Hypothalamus (tissue), 51 donors: ENCODE results near the gene STAB2.
A peak's percentile ranks its signal among the peaks of the same experiment; 100 is the strongest.

Experiments used
- DNase-seq, 51 donors: peaks; one replicate each; lab custom pipeline; 2025; lab: John Stamatoyannopoulos, UW

The STAB2 gene

DNA sequence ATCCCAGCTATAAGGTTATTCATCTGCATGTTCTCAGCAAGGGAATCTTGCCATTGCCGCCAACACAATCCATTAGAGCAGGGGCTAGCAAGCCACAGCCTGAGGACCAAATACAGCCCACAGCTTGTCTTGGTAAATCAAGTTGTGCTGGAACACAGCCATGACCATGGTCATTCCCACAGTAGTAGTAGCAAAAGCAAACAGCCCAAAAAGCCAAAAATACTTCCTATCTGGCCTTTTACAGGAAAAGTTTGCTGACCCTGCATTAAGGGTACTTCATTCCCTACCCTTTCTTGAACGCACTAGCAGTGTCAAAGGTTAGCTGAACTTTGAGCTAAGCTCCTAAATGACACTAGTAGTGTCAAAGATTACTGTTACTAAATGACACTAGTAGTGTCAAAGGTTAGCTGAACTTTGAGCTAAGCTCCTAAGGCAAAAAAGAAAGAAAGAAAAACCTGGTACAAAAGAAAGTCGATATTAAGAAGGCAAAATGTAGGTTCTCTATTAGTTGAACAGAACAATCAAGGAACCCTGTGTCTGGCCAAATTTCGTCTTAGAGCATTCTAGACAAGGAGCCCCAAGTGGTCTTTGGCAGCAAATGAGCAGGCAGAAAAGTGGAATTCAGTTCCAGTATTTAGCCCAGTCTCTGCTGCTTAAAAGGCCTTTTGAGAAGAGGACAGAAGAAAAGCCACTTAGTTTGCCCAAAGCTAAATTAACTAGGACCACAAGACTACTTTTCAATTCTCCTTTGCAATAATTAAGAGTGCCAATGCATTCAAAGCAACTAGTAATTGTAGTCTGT is 186.2 kb downstream of the STAB2 start:
- DNase-seq, result peak in 9 of 51 donors; percentile 3 to 52 (median 11)

DNA sequence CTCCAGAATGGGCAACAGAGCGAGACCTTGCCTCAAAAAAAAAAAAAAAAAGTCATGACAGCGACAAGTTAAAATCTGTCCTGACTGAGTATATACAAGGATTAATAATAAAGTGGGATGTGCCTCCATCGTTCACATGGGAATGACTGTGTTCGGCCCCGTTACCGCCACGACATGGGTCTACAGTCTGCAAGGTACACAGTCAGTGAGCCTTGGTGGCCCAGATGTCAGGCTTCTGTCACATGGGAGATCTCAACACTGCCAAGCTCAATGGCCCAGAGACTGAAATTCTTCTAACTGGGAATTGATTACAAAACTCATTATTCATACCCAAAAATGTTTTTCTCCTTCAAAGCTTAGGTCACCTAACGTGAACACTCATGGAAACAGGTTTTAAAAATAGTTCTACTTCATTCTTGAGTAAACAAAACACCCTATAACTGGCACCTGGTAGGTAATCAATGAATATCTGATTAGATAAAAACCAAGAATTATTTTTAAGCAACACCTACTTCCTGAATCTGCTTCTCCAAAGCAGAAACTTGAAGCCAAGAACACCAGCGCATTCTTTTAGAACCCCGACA is 188.0 kb downstream of the STAB2 start:
- DNase-seq, result no peak

DNA sequence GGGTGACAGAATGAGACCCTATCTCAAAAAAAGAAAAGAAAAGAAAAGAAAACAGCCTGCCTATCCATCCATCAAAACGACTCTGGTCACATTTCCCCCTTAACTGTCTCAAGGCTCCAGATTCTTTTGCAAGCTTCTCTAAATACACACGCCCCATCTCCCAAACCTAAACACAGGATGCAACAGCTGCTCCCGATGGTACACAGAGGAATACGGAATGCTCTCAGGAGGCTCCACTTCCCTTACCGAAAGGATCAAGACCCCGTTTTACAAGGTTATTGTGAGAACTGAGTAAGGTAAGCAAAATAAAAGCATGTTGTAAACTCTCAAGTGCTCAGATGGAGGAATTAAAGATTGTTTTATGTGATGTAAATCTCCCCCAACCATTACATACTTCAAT is 191.7 kb downstream of the STAB2 start:
- no peak for DNase-seq

DNA sequence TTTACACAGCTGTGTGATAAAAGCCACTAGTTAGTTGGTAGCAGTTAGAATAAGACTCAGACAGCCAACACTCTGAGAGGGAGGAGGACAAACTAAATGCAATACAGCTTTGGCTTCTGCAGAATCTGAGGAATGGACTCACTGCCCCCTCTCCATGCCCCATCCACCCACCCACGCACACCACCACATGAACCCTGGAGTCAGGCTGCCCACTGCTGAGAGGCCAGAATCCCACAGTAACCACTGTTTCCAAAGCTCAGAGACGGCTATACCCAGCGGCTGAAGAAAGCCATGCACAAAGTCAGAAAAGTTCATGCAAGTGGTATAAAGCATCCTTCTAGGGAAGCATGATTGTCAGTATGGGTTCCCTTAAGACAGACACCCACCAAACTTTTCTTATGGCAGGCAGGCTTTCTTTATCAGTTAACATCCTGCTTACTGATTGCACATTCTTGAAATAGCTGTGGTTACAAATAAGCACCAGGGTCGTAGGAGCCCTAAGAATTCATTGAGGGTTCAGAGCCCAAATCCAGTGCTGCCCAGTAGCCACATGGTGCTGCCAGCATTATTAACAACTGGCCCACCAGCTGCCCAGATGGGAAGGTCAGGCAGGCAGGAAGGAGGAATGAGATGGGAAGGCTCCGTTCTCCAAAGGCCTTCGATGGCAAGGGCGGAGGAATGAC is 192.5 kb downstream of the STAB2 start:
- no peak for DNase-seq

DNA sequence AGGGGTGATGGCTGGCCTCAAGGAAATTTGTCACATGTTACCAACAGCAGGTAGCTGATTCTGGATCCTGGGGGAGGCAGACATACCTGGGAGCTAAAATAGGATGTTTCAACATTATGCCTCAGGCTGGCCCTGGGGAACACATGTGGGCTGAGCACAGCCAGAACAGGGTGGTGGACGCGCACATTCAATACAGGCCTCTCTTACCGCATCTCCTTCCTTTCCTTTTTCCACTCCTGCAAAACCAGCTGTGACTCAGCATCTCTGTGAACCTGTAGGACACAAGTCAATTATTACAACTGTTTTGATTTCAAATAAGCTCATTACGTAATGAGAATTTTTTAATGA is 193.0 kb downstream of the STAB2 start:
- DNase-seq, result no peak

DNA sequence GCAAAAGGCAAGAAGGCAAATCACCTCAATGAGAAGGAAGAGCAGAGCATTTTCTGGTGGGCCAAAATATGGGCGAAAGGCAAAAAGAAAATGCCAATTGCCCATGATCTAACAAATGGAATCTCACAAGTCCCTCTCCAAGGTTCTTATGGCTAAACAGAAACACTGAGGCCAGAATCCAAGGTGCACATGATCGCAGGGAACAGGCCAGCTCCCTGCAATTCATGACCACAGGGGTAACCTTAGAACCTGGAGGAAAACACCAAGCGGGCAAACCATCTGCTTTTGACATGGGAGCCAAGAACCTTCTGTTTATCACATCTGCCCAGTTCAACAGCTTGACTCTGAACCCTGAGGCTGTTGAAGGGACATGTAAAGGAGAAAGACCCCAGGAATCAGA is 193.9 kb downstream of the STAB2 start:
- DNase-seq, result no peak

DNA sequence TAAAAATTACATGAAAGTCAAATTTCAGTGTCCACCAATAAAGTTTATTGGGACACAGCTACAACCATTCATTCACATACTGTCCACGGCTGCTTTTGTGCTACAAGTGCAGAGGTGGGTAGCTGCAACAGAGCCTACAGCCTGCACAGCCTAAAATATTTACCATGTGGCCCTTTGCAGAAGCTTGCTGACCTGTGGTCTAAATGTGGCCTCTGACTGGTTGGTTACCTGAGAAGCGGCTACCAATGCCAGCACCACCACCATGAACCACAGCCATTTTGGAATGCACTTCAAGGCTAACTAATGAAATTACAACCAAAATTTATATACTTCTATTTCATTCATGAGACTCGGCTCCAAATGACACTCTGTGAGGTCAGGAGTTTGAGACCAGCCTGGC is 195.3 kb downstream of the STAB2 start:
- DNase-seq, result no peak

DNA sequence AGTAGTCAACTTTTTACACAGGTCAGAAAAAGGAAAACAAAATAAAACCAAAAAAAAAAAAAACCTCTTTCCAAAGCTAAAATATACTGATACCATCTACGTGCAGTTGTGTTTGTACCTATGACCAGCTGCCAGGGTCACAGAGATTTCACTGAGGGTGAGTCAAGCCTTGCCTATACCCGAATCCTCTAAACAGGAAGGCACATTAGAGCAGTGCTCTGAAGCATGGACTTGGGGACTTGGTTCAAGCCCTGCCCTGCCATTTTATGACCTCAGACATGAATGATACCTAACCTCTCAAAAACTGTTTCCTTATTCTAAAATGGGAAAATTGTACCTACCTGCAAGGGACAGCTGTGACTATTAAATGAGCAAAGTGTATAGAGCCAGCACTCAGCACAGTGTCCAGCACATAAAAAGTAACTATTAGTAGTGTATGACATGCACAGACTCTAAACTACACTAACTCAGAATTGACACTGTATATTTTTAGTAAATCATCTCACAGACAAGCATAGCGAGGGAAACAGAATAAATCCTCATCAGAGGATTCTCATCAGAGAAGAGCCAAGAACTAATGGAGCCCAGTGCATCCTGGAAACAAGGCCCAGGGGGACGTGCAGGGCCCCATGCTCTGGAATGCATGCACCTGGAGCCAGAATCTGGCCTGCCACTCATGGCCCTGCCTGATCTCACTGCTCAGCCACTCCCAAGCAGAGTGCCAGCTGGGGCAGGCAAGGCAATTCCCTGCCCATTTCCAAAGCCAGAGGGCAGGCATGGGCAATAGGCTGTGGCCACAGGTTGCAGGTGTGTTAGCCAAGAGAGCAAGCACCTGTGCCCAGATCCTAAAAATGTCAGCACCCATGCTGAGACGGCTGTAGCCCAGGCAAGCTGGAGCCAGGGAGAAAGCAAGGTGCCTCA is 196.9 kb downstream of the STAB2 start:
- no peak for DNase-seq

DNA sequence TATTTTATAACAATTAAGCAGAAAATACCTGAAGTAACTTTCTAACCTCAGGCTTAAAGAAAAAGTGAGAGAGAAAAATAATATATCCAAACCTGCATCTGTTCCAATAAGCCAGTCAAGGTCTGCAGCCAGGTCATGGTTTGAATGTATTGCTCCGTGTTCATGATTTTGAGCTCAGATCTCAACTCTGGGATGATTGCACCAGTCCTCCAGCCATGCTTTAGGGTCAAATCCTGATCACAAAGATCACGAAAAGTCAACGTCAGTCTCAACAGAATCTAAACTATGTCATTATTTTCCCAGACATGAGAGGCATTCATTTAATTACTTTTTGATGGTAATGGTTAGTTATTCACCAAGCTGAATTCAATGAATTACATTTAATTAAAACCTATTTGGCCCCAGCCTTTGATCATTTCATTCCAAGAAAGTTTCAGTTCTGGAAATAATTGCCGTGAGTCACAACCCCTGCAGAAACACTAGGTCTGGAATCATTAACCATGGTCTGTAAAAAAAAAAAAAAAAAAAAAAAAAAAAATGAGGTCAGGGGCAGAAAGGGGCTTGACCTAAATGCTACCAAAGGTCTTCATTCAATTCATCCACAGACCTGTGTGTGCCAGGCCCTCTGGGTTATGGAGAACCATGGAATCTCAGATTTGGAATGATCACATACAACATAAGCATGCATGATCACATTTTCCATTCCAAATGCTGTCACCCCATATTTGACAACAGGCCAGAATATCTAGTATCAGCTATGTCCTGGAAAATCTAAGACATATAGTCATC is 198.4 kb downstream of the STAB2 start:
- DNase-seq, result no peak

DNA sequence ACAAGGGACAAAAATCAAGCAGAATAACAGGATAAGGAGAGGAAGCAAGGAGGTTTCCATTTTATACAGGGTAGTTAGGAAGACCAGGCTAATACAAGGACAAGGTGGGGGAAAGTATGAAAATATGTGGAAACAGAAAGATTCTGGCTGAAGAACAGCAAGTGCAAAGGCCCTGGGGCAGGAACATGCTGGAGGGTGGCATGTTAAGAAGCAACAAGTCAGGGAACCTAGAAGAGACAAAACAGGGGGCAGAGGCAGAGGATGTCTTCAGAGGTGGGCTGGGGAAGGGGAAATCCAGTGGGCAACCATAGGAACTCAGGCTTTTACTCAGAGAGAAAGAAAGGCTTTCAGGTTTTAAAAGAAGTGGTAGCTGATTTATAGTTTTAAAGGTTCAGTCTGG is 199.1 kb downstream of the STAB2 start:
- DNase-seq, result no peak

DNA sequence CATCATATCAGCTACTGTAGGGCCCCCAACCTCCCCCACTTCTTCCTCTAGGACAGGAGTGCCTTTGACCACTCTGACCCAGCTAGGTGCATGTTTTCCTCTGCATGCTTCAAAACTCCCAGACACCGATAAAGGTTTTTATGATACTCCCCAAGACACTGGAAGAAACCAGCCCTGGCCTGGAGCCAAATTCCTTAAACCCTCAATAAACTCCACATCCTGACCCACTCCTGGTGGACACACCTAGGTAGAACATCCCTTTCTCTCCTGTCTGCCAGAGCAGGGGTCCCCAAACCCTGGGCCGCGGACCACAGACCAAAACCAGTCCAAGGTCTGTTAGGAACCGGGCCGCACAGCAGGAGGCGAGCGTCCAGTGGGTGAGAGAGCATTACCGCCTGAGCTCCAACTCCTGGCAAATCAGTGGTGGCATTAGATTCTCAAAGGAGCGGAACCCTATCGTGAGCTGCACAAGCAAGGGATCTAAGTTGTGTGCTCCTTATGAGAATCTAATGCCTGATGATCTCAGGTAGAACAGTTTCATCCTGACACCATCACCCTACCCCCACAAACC is 204.4 kb downstream of the STAB2 start:
- DNase-seq, result no peak

DNA sequence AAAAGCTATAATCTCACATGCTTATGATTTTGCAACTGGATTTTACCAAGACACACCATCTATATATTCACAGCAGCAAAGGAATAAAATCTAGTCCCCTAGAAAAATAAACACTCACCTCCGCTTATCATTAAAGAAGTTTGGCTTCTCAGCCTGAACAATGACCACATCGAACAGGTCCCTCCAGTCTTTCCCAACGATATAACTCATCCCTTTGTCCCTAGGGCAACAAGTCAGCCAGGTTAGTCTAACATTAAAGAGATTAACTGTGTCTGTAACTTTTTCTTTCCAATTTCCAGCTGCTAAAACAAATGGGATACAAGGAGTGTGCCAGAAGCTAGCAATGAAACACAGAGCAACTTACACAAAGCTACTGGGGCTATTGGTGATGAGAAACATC is 206.0 kb downstream of the STAB2 start:
- DNase-seq, result no peak

DNA sequence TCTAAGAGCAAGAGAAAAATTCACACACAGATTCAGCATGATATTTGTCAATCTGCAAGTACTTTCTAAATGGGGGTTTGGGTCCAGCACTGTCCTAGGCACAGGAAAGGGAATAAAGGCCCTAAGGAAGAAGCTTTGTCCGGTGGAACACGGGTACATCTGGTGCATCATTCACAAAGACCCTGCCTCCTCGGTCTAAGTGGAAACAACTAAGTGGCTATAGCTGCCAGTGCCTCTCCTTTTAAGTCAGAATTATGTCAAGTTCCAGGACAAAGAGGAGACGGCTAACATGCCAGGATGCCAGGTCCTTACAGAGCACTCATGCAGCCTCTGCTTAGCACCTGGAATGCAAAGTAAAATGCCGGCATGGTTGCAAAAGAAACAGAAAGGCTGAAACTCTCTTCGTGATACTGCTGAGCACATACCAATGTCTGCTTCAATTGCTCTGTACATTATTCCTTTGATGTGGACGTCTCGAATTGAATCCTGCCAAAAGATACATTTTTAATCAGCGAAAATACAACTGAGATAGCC is 206.5 kb downstream of the STAB2 start:
- no peak for DNase-seq

DNA sequence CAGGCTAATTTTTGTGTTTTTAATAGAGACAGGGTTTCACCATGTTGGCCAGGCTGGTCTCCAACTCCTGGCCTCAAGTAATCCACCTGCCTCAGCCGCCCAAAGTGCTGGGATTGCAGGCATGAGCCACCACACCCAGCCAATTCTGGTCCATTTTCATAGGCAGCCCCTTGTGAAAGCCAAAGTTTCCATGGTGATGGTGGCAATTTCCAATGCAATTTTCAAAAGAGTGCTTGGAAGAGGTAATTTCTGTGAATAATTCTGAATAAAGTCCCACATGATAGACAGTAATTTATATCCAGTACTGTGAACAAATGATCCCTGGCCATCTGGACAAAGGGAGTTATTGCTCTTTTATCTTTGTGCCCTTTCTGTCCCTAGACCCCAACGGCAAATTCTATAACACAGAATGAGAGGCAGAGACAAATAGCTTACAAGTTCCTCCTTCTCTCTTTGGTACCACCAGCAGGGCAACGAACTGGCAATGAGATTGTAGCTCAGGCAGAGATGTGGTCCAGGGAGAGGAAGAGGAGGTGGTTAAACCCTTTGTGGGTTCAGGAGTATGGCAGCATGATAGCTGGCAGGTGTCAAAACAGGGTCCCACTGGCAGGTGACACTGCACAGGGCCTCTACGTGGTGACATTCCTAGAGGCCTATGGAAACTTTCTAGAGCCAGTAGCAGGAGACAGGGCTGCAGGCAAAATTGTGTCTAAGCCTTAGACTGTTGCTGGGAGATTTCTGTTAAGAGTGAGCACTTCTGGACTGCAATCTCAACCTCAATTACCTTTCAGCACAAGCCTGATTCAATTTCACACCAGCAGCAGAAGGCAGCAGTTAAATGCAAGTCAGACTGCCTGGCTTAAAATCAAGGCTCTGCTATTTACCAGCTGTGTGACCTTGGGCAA is 207.5 kb downstream of the STAB2 start:
- DNase-seq, result no peak

DNA sequence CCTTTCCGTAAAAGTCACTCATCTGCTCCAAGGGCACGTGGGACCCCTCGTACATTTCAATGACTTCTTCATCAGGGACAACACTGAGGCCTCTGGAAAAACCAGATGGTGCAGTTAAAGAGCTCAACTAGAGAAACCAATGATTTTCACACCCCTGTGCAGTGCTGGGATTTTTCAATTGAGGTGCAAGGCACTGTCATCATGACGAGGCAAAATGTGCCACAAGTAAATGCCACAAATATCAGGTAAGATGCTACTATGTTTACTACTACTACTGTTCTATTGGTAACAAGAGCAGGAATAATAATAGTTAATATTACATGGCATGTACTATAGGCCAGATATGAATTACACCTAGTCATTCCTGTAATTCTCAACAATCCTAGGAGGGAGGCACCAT is 211.5 kb downstream of the STAB2 start:
- no peak for DNase-seq

DNA sequence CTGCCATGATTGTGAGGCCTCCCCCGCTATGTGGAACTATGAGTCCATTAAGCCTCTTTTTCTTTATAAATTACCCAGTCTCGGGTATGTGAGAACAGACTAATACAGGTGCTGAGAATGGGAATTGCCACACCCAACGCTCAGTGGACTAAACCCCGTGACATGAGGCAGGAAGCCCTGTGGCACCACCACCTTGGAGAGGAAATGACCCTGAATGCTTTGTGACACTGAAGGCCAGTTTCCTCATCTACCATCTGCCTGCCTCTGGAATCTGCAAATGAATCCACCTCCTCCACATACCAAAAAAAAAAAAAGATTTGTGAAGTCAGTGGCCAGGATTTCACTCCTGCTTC is 212.4 kb downstream of the STAB2 start:
- DNase-seq, result no peak

DNA sequence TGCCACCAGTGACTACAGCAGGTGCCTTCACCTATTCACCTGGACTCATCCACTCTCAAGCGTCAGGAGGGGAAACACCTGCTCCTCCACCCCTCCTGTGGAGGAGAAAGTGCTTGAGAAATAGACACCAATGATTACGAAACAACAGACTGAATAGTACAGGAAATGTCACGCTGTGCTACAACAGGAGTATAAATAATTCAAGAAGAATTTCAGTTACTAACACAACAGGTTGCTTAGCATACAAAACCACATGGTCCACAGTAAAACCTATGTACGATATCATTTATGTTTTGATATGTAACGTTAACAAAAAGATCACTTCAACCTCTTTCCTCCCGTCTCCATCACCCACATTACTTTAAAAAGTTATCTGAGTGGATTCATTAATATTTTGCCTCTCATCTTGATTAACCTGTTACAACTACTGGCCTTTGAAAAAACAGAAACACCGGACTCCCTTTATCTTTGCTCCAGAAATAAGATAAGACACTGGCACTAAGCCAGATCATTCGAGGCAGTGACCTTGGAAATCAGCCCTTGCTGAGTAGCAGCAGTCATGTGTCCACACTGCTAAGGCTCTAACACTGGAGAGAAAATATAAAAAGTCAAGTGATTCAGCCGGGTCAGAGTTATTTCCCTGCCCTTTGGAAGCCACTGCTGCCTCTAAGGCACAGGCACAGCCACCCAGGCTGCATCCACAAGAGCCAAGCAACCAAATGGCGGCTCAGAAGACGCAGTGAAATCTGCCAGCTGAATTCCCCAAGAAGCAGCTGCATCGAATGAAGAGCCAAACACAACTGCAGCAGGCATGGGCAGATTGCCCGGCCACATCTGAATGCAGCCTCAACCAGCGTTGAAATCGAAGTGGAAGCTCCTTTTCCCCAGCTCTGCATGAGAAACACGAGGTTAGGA is 213.0 kb downstream of the STAB2 start:
- peak in 37 of 51 donors; percentile 7 to 74 (median 42) for DNase-seq
